Measurements from ENCODE around the gene ALPL.

ALPL gene

DNA sequence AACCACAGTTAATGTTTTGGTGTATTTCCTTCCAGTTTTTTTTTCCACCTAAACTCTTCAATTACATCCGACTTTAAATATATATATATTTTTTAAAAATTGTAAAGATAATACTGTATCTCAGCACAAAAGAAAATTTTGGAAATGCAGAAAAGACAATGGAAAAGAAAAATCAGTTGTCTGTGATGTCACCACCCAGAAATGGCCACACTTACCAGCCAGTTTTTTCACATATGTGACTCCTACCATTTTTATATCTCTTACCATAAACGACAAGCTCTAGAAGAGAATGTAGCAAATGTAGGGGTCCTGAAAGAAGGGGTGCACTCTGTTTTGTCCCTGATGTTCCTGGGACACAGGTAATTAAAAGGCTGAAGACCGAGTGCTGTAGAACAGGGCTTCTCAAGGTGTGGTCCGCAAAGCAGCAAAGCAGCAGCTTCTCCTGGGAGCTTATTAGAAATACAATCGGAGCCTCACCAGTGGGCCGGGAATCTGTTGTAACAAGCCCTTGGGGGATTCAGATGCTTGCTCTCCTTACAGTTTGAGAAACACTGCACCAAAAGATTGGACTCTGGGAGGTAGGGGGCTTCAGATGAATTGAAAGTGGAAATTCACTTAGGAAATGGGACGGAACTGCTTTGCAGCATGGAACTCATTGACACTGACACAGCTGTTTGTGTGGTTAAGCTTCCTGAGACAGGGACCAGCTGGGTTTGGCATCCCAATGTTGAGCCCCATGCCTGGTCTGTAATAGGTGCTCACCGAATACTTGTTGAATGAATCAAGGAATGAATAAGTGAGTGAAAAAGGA is 44.1 kb downstream of the ALPL start:
- H3K4me3 ChIP-seq (replicated peaks; ENCODE audit: low read depth, low read length) = no peak overlapping the region
- DNase-seq (ENCODE audit: extremely low read depth, low read depth) = no peak

DNA sequence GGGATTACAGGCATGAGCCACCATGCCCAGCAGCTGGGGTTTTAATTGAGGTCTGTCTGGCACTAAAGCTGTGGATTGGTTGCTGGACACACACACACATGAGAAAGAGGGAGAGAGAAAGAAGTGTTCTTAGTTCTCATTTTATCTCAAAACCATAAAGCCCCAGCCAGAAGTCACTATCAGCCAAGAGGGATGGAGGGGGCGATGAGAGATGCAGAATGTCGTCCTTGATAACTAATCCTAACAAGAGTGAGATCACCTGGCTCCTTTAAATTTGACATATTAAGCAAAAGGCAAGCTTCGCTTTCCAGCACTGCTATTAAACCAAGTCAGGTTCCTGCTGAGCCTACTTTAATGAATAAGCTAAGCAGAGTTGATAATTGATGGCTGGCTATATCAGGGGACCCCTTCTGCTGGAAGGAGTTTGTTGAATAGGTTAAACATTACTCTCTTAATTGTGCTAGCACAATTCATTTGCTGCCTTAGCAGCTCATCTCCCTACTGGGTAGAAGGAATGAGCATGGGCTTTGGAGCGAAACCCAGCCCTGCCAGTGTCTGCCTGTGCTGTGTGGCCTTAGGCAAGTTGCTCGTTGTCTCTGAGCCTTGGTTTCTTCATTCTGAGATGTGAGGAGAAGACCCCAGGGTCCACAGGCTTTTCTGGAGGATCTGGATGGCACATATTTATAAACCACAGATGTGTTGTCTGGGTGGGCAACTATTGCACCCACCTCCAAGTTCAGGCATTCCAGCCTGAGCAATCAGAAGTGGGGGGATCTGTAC is 50.8 kb downstream of the ALPL start:
- no peak for DNase-seq (ENCODE audit: extremely low read depth, low read depth)

More for the DNA sequence above, 44.1 kb downstream of the ALPL start:
- TF ChIP-seq, protein P1, sequence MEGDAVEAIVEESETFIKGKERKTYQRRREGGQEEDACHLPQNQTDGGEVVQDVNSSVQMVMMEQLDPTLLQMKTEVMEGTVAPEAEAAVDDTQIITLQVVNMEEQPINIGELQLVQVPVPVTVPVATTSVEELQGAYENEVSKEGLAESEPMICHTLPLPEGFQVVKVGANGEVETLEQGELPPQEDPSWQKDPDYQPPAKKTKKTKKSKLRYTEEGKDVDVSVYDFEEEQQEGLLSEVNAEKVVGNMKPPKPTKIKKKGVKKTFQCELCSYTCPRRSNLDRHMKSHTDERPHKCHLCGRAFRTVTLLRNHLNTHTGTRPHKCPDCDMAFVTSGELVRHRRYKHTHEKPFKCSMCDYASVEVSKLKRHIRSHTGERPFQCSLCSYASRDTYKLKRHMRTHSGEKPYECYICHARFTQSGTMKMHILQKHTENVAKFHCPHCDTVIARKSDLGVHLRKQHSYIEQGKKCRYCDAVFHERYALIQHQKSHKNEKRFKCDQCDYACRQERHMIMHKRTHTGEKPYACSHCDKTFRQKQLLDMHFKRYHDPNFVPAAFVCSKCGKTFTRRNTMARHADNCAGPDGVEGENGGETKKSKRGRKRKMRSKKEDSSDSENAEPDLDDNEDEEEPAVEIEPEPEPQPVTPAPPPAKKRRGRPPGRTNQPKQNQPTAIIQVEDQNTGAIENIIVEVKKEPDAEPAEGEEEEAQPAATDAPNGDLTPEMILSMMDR (IDR thresholded peaks at IDR 0.05; ENCODE audit: low read depth, low read length, missing control alignments) = no peak

DNA sequence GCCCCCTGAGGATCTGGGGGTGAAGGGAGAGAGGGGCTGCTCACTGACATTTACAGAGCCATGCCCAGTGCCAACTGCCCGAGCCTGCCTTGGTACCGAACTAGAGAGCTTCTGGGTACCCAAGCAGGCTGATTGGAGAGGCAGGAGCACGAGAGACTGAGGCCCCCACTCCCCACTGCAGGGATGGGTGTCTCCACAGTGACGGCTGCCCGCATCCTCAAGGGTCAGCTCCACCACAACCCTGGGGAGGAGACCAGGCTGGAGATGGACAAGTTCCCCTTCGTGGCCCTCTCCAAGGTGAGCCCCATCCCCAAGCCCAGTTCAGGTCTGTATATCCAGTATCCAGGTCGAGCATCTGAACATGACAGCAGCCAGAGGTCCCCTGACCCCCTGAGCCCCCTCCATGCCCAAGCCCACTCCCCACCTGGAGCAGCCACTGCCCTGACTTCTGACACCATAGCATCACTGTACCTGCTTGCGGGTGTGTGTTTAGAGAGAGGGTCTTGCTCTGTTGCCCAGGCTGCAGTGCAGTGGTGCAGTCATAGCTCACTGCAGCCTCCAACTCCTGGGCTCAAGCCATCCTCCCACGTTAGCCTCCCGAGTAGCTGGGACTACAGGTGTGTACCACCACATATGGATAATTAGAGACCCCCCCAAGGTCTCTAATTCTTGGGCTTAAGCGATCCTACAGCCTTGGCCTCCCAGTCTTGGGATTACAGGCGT is 51.9 kb downstream of the ALPL start:
- no peak overlapping the region for H3K4me3 ChIP-seq (replicated peaks; ENCODE audit: low read depth, low read length)
- TF ChIP-seq, protein P1 (IDR thresholded peaks at IDR 0.05; ENCODE audit: low read depth, low read length, missing control alignments) = no peak
- DNase-seq (ENCODE audit: extremely low read depth, low read depth) = no peak

More for the DNA sequence above, 50.8 kb downstream of the ALPL start:
- TF ChIP-seq, protein P1 (IDR thresholded peaks at IDR 0.05; ENCODE audit: low read depth, low read length, missing control alignments) = no peak
- no peak overlapping the region for H3K4me3 ChIP-seq (replicated peaks; ENCODE audit: low read depth, low read length)

DNA sequence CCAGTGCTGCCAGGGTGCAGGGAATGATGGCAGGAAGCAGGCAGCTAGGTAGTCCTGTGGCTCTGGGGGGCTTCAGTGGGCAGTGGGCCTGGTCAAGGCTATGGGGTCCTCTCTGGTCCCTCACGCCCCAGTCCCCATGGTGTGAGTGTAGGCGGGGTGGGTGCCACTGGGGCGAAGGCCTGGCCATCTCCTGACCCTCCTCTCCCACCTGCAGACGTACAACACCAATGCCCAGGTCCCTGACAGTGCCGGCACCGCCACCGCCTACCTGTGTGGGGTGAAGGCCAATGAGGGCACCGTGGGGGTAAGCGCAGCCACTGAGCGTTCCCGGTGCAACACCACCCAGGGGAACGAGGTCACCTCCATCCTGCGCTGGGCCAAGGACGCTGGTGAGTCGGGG is 53.7 kb downstream of the ALPL start:
- TF ChIP-seq, protein P1 (IDR thresholded peaks at IDR 0.05; ENCODE audit: low read depth, low read length, missing control alignments) = no peak
- DNase-seq (ENCODE audit: extremely low read depth, low read depth) = no peak
- no peak overlapping the region for H3K4me3 ChIP-seq (replicated peaks; ENCODE audit: low read depth, low read length)

DNA sequence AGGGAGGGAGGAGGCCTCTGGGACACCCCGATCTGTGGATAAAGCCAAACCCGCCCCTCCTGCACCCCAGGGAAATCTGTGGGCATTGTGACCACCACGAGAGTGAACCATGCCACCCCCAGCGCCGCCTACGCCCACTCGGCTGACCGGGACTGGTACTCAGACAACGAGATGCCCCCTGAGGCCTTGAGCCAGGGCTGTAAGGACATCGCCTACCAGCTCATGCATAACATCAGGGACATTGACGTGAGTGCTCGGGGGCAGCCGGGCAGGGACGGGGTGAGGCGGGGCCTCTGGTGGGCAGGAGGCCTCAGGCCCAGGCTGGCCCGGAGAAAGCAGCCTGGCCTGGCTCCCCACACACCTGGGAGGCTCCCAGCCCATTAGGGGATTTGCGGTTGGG is 54.7 kb downstream of the ALPL start:
- no peak for DNase-seq (ENCODE audit: extremely low read depth, low read depth)
- H3K4me3 ChIP-seq (replicated peaks; ENCODE audit: low read depth, low read length) = no peak overlapping the region
- TF ChIP-seq, protein P1 (IDR thresholded peaks at IDR 0.05; ENCODE audit: low read depth, low read length, missing control alignments) = no peak

DNA sequence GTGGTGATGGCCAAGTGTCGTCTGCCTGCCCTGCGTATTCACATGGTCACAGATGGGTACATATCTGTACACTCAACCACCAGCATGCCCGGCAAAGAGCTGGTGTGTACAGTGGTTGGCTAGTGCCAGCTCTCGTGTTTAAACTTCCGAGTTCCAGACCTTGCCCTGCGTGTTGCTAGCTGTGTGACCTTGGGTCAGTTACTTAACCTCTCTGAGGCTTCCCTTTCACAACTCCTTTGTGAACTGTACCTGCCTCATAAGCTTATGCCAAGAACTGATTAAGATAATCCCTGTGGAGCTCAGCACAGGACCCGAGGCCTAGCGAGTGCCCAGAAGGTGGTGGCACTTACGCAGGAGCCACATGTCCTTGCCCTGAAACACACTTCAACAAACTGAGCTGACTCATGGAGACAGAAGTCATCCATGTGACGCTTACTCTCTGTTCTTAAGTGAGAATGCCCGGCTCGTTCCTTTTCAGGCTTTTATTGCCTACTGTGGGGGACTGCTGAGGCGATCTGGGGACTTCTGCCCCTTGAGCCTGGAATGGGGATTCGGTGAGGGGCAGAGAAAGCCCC is 55.4 kb downstream of the ALPL start:
- no peak for DNase-seq (ENCODE audit: extremely low read depth, low read depth)
- H3K4me3 ChIP-seq (replicated peaks; ENCODE audit: low read depth, low read length) = no peak overlapping the region
- TF ChIP-seq, protein P1 (IDR thresholded peaks at IDR 0.05; ENCODE audit: low read depth, low read length, missing control alignments) = no peak
